GM23248 (cell line): Measurements from ENCODE around the gene KAZN. TPM values are rescaled to one million over a fixed set of nuclear protein-coding genes. Genes with fewer than 3 reads are reported as not detected.

Experiments used
- DNase-seq: peaks from one replicate; pipeline ENCODE4 v3.0.0-alpha.2; 2015
- H2AFZ ChIP-seq: fragments of 200-600 bp; sonication (generic); 2 replicates; pipeline ENCODE4 v1.6.1; 2016; ENCODE audit warnings: antibody characterized with exemption
- H3F3A ChIP-seq: fragments of 200-600 bp; sonication (generic); 2 replicates; pipeline ENCODE4 v1.6.1; 2016; ENCODE audit warnings: mild to moderate bottlenecking, antibody characterized with exemption, mixed run types; ENCODE audit not compliant: insufficient read depth
- H3K27ac ChIP-seq: fragments of 200-600 bp; sonication (generic); 2 replicates; pipeline ENCODE4 v1.5.1; 2016; ENCODE audit warnings: mild to moderate bottlenecking
- H3K27me3 ChIP-seq: fragments of 200-600 bp; sonication (generic); replicated peaks from 2 replicates; pipeline ENCODE4 v1.6.1; 2016; ENCODE audit warnings: mild to moderate bottlenecking; ENCODE audit not compliant: insufficient read depth
- H3K36me3 ChIP-seq: fragments of 200-600 bp; sonication (generic); 2 replicates; pipeline ENCODE4 v1.6.1; 2016; ENCODE audit warnings: low read depth, mild to moderate bottlenecking
- H3K4me1 ChIP-seq: fragments of 200-600 bp; sonication (generic); 2 replicates; pipeline ENCODE4 v1.6.1; 2016; ENCODE audit warnings: mild to moderate bottlenecking; ENCODE audit not compliant: insufficient read depth
- H3K4me2 ChIP-seq: fragments of 200-600 bp; sonication (generic); one replicate; pipeline ENCODE4 v1.6.1; 2016; ENCODE audit warnings: mild to moderate bottlenecking; ENCODE audit not compliant: unreplicated experiment
- H3K4me3 ChIP-seq: fragments of 200-600 bp; sonication (generic); 2 replicates; pipeline ENCODE4 v1.5.1; 2016; ENCODE audit warnings: mild to moderate bottlenecking
- H3K79me2 ChIP-seq: fragments of 200-600 bp; sonication (generic); 2 replicates; pipeline ENCODE4 v1.6.1; 2016; ENCODE audit warnings: mild to moderate bottlenecking; ENCODE audit not compliant: insufficient read depth
- H3K9ac ChIP-seq: fragments of 200-600 bp; sonication (generic); 2 replicates; pipeline ENCODE4 v1.6.1; 2016; ENCODE audit warnings: mild to moderate bottlenecking
- H3K9me2 ChIP-seq: fragments of 200-600 bp; sonication (generic); 2 replicates; pipeline ENCODE4 v1.6.1; 2016; ENCODE audit warnings: mixed run types, mild to moderate bottlenecking, moderate library complexity; ENCODE audit not compliant: insufficient read depth
- H3K9me3 ChIP-seq: fragments of 200-600 bp; sonication (generic); one replicate; pipeline ENCODE4 v1.6.1; 2017; ENCODE audit warnings: low read depth
- H4K20me1 ChIP-seq: fragments of 200-600 bp; sonication (generic); 2 replicates; pipeline ENCODE4 v1.6.0; 2016; ENCODE audit not compliant: insufficient read depth
- EZH2 ChIP-seq: fragments of 200-600 bp; sonication (generic); IDR thresholded peaks from 2 replicates; pipeline ENCODE4 v1.6.1; 2018; ENCODE audit warnings: antibody characterized with exemption, mild to moderate bottlenecking; ENCODE audit not compliant: insufficient read depth, poor library complexity, severe bottlenecking
- EZH2phosphoT487 ChIP-seq: fragments of 200-600 bp; sonication (generic); IDR thresholded peaks from 2 replicates; pipeline ENCODE4 v1.6.1; 2018; ENCODE audit warnings: antibody characterized with exemption, moderate library complexity, mild to moderate bottlenecking, low read depth; ENCODE audit not compliant: insufficient read depth
- WGBS, 2 experiments: methylation state at CpG; one replicate each; pipeline ENCODE4 v1.1.6; 2015 to 2017; ENCODE audit warnings: low lambda C conversion rate in 2 of 2, low coverage in 1 of 2; ENCODE audit errors: missing lambda C conversion rate in 2 of 2; 5-methylcytosine and 5-hydroxymethylcytosine counted together
- in situ Hi-C: fragments of 300-500 bp; cut with MboI; formaldehyde crosslinking; loops from 2 replicates; pipeline ENCODE4 v1.15.0; 2020
- polyA plus RNA-seq: library from polyadenylated mRNA; unstranded; fragments of >200 nt; fragmentation: Nextera tagmentation; extraction: Ambion mirVana; gene quantifications from 2 replicates; pipeline ENCODE4 v1.2.1, GENCODE V29; 2016
- total RNA-seq: library from RNA; depleted of rRNA; stranded (reverse); fragments of >200 nt; shearing (Covaris generic); gene quantifications from 2 replicates; pipeline ENCODE4 v1.2.3, GENCODE V29; 2014

Gene KAZN
- total and polyA plus RNA-seq, 2 experiments from 2014 or later: 4.9 to 7.2 TPM

- in situ Hi-C loops: no loop called here
- Histone ChIP-seq H3K9ac (no peak overlapping the region), H3K27ac (no peak overlapping the region), H3K4me1 (no peaks in the 10 kb centered on the region), H3K4me3 (no peak overlapping the region), H3K9me2 (no peaks in the 10 kb centered on the region), H3K27me3 (0 out of 2 replicates have a peak, but pooled peaks cover 13% of the 10 kb centered on the region), H3K9me3 (no peaks in the 10 kb centered on the region), H3K36me3 (no peaks in the 10 kb centered on the region), H4K20me1 (no peaks in the 10 kb centered on the region), H3K4me2 (no peak overlapping the region), H2AFZ (no peak overlapping the region), H3F3A (no peaks in the 10 kb centered on the region), H3K79me2 (no peaks in the 10 kb centered on the region)
- no peak for DNase-seq
- TF ChIP-seq EZH2: no peak
- TF ChIP-seq EZH2phosphoT487: no peak
- WGBS, 2 experiments: 80 to 87% methylated on average over 6 of the region's 6 CpGs
These were observed 170.3 kb downstream of the KAZN start for GRCh38 chr1:14768582-14769304.

GRCh38 chr1:14769486-14770274 is 171.2 kb downstream of the KAZN start:
- no peaks in the 10 kb centered on the region for H3K36me3 ChIP-seq
- no peaks in the 10 kb centered on the region for H3K9me3 ChIP-seq
- H3F3A ChIP-seq: no peaks in the 10 kb centered on the region
- H3K4me3 ChIP-seq: no peak overlapping the region
- no peak overlapping the region for H3K27ac ChIP-seq
- no peaks in the 10 kb centered on the region for H4K20me1 ChIP-seq
- H3K9me2 ChIP-seq: no peaks in the 10 kb centered on the region
- DNase-seq: no peak
- H3K79me2 ChIP-seq: no peaks in the 10 kb centered on the region
- no peaks in the 10 kb centered on the region for H3K4me1 ChIP-seq
- H2AFZ ChIP-seq: no peak overlapping the region
- H3K9ac ChIP-seq: no peak overlapping the region
- in situ Hi-C loops: no loop called here
- no peak overlapping the region for H3K4me2 ChIP-seq
- 0 out of 2 replicates have a peak, but pooled peaks cover 11% of the 10 kb centered on the region for H3K27me3 ChIP-seq
- TF ChIP-seq EZH2phosphoT487 (no peak), EZH2 (no peak)
- 73 to 76% methylated on average over 12 of the region's 12 CpGs for WGBS, 2 experiments

GRCh38 chr1:14773396-14774025 is 175.0 kb downstream of the KAZN start:
- H3K27me3 ChIP-seq: no peaks in the 10 kb centered on the region
- no peak overlapping the region for H3K4me3 ChIP-seq
- H3K4me2 ChIP-seq: no peak overlapping the region
- no peaks in the 10 kb centered on the region for H3K4me1 ChIP-seq
- H2AFZ ChIP-seq: no peak overlapping the region
- no peaks in the 10 kb centered on the region for H3K79me2 ChIP-seq
- no peak for DNase-seq
- no peak overlapping the region for H3K27ac ChIP-seq
- H4K20me1 ChIP-seq: no peaks in the 10 kb centered on the region
- H3K9ac ChIP-seq: no peak overlapping the region
- no peaks in the 10 kb centered on the region for H3K9me2 ChIP-seq
- in situ Hi-C loops: no loop called here
- H3F3A ChIP-seq: no peaks in the 10 kb centered on the region
- WGBS, 2 experiments: 83 to 85% methylated on average over 13 of the region's 13 CpGs
- no peaks in the 10 kb centered on the region for H3K36me3 ChIP-seq
- H3K9me3 ChIP-seq: no peaks in the 10 kb centered on the region
- no peak for TF ChIP-seq EZH2
- no peak for TF ChIP-seq EZH2phosphoT487

GRCh38 chr1:14774225-14774624 is 175.7 kb downstream of the KAZN start:
- no peaks in the 10 kb centered on the region for H4K20me1 ChIP-seq

More at GRCh38 chr1:14774225-14774624, 175.7 kb downstream of the KAZN start:
- in situ Hi-C loops: no loop called here
- Histone ChIP-seq H3K36me3 (no peaks in the 10 kb centered on the region), H3F3A (no peaks in the 10 kb centered on the region), H3K9me2 (no peaks in the 10 kb centered on the region), H3K4me2 (no peak overlapping the region), H3K9ac (no peak overlapping the region), H2AFZ (no peak overlapping the region), H3K4me1 (no peaks in the 10 kb centered on the region), H3K4me3 (no peak overlapping the region), H3K9me3 (no peaks in the 10 kb centered on the region), H3K27me3 (no peaks in the 10 kb centered on the region), H3K79me2 (no peaks in the 10 kb centered on the region), H3K27ac (no peak overlapping the region)
- TF ChIP-seq EZH2: no peak
- TF ChIP-seq EZH2phosphoT487: no peak
- 55 to 69% methylated on average over 5 of the region's 5 CpGs for WGBS, 2 experiments
- DNase-seq: no peak
